Natural killer cell (primary cell): ENCODE measurements around the gene EDA2R. TPM values are rescaled to one million over a fixed set of nuclear protein-coding genes. Genes with fewer than 3 reads are reported as not detected.

Experiments
- ATAC-seq, 3 donors: fragments of 150-1000 bp in 2 of 3; fragments of 200-7000 bp in 1 of 3; cut with Tn5 transposase; 1 replicate in 1 of 3; 2 replicates in 2 of 3; pipeline ENCODE4 v1.10.0; 2021; ENCODE audit warnings: mild to moderate bottlenecking in 2 of 3, moderate library complexity in 2 of 3
- DNase-seq, 2 donors: peaks; one replicate each; pipeline versions ENCODE4 v3.0.0 to v3.0.0-alpha.2; 2013 to 2021; ENCODE audit warnings: mixed read lengths in 1 of 2
- H3K27ac ChIP-seq: one replicate; pipeline ENCODE4 v1.5.1; 2013; ENCODE audit warnings: mild to moderate bottlenecking, low read length
- H3K27me3 ChIP-seq: one replicate; pipeline ENCODE4 v1.6.1; 2013; ENCODE audit warnings: low read length; ENCODE audit not compliant: control insufficient read depth, insufficient read depth
- H3K36me3 ChIP-seq: one replicate; pipeline ENCODE4 v1.6.1; 2013; ENCODE audit warnings: low read length; ENCODE audit not compliant: control insufficient read depth, insufficient read depth
- H3K4me1 ChIP-seq: one replicate; pipeline ENCODE4 v1.6.1; 2013; ENCODE audit warnings: low read length; ENCODE audit not compliant: control insufficient read depth, insufficient read depth
- H3K4me3 ChIP-seq: one replicate; pipeline ENCODE4 v1.5.1; 2013; ENCODE audit warnings: low read length
- H3K9me3 ChIP-seq: one replicate; pipeline ENCODE4 v1.6.1; 2013; ENCODE audit warnings: low read length; ENCODE audit not compliant: control insufficient read depth, insufficient read depth
- H3K27ac Mint-ChIP-seq, 2 donors: one replicate each; pipeline ENCODE4 v1.8.0; 2022; ENCODE audit warnings: mild to moderate bottlenecking in 2 of 2, mixed read lengths in 2 of 2, moderate library complexity in 1 of 2
- H3K27me3 Mint-ChIP-seq, 2 donors: one replicate each; pipeline ENCODE4 v1.8.0; 2022; ENCODE audit warnings: low read depth in 2 of 2, mixed read lengths in 2 of 2
- H3K36me3 Mint-ChIP-seq: one replicate; pipeline ENCODE4 v1.8.0; 2022; ENCODE audit warnings: mixed read lengths
- H3K4me1 Mint-ChIP-seq, 2 donors: one replicate each; pipeline ENCODE4 v1.8.0; 2022; ENCODE audit warnings: mixed read lengths in 2 of 2
- H3K4me3 Mint-ChIP-seq: one replicate; pipeline ENCODE4 v1.8.0; 2022; ENCODE audit warnings: mild to moderate bottlenecking, moderate library complexity, mixed read lengths
- H3K9me3 Mint-ChIP-seq, 2 donors: one replicate each; pipeline ENCODE4 v1.8.0; 2022; ENCODE audit warnings: mixed read lengths in 2 of 2
- WGBS: methylation state at CpG from one replicate; pipeline ENCODE4 v1.1.7; 2013; ENCODE audit warnings: missing lambda C conversion rate; ENCODE audit not compliant: insufficient coverage; 5-methylcytosine and 5-hydroxymethylcytosine counted together
- intact Hi-C: fragments of 100-400 bp; cut with micrococcal nuclease; formaldehyde crosslinking; loops from one replicate; pipeline ENCODE4 v1.14.2; 2022
- total RNA-seq, 4 donors: library from RNA; stranded (reverse); fragments of 120-200 nt in 1 of 4; gene quantifications; one replicate each; pipeline versions ENCODE4 v1.2.3 to v1.2.4, GENCODE V29; 2013 to 2022
- TF ChIP-seq, protein P1 (sequence below): fragments of 200-600 bp; IDR thresholded peaks from one replicate; pipeline ENCODE4 v1.8.0; 2022; ENCODE audit warnings: antibody characterized with exemption

Gene EDA2R
- total RNA-seq, 3 donors from 2014 or later (not counting 1 experiment from before 2014, with no cell fraction given), result 0.07 to 0.43 (median 0.43) TPM

DNA sequence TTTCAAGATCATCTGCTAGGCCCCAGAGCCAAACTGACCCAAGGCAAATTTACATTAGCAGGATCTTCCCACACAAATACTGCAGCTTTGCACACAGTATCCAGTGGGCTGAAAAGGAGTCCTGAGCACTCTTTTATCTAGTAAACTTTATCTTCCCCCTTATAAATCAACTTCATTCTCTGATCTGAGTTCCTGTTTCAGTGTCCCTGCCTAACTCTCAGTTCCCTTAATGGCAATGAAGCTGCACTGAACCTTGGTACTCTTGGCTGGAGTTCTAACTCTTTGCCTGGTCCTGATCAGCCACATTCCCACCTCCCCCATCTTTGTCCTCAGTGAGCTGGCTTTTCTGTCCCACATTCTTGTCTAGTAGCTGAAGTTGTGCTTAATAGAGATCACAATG lies 37.4 kb downstream of the EDA2R start:
- H3K27me3 Mint-ChIP-seq, result peaks cover 0 to 5% of the 10 kb centered on the region in 2 donors
- peaks cover under 1% of the 10 kb centered on the region for H3K36me3 Mint-ChIP-seq
- intact Hi-C loops, result no loop called here
- Histone ChIP-seq H3K9me3 (no peaks in the 10 kb centered on the region), H3K36me3 (no peaks in the 10 kb centered on the region), H3K4me1 (no peaks in the 10 kb centered on the region), H3K27ac (no peak overlapping the region), H3K27me3 (no peaks in the 10 kb centered on the region), H3K4me3 (no peak overlapping the region)
- ATAC-seq, result no peak
- H3K4me1 Mint-ChIP-seq, result no peaks in the 10 kb centered on the region
- no peak overlapping the region for H3K4me3 Mint-ChIP-seq
- DNase-seq, result no peak
- TF ChIP-seq, protein P1, sequence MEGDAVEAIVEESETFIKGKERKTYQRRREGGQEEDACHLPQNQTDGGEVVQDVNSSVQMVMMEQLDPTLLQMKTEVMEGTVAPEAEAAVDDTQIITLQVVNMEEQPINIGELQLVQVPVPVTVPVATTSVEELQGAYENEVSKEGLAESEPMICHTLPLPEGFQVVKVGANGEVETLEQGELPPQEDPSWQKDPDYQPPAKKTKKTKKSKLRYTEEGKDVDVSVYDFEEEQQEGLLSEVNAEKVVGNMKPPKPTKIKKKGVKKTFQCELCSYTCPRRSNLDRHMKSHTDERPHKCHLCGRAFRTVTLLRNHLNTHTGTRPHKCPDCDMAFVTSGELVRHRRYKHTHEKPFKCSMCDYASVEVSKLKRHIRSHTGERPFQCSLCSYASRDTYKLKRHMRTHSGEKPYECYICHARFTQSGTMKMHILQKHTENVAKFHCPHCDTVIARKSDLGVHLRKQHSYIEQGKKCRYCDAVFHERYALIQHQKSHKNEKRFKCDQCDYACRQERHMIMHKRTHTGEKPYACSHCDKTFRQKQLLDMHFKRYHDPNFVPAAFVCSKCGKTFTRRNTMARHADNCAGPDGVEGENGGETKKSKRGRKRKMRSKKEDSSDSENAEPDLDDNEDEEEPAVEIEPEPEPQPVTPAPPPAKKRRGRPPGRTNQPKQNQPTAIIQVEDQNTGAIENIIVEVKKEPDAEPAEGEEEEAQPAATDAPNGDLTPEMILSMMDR, result no peak
- H3K27ac Mint-ChIP-seq, result no peak overlapping the region
- H3K9me3 Mint-ChIP-seq, result no peaks in the 10 kb centered on the region

DNA sequence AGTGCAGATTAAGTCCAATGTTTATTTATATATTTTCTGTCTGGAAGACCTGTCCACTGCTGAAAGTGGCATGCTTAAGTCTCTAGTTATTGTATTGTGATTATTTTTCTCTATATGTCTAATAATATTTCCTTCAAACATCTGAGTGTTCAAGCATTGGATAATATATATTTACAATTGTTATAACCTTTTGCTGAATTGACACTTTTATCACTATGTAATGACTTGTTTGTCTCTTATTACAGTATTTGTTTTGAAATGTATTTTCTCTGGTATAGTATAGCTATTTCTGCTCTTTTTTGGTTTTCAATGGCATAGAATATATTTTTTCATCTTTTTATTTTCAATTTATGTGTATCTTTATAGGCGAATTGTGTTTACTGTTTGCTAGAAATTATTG lies 59.7 kb downstream of the EDA2R start:
- ATAC-seq, result no peak
- H3K36me3 ChIP-seq, result no peaks in the 10 kb centered on the region

DNA sequence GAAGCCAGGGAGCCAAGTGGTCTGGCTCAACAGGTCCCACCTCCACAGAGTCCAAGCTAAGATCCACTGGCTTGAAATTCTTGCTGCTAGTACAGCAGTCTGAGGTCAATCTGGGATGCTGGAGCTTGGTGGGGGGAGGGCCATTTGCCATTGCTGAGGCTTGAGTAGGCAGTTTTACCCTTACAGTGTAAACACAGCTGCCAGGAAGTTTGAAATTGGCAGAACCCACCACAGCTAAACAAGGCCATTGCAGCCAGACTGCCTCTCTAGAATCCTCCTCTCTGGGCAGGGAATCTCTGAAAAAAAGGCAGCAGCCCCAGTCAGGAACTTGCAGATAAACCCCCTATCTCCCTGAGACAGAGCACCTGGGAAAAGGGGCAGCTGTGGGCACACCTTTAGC lies 84.9 kb downstream of the EDA2R start:
- H3K27ac Mint-ChIP-seq, result no peak overlapping the region
- no peaks in the 10 kb centered on the region for H3K36me3 ChIP-seq
- no peaks in the 10 kb centered on the region for H3K4me1 ChIP-seq
- H3K9me3 Mint-ChIP-seq, result peaks cover 0 to 8% of the 10 kb centered on the region in 2 donors
- no peaks in the 10 kb centered on the region for H3K9me3 ChIP-seq
- peaks cover 0 to 8% of the 10 kb centered on the region in 2 donors for H3K27me3 Mint-ChIP-seq
- no peak overlapping the region for H3K4me3 Mint-ChIP-seq
- DNase-seq (no peak), ATAC-seq (no peak)
- no peaks in the 10 kb centered on the region for H3K4me1 Mint-ChIP-seq
- TF ChIP-seq, protein P1, result no peak
- H3K27ac ChIP-seq, result no peak overlapping the region
- H3K27me3 ChIP-seq, result no peaks in the 10 kb centered on the region
- intact Hi-C loops, result no loop called here
- H3K36me3 Mint-ChIP-seq, result no peaks in the 10 kb centered on the region
- H3K4me3 ChIP-seq, result no peak overlapping the region

More for the DNA sequence above, 59.7 kb downstream of the EDA2R start:
- H3K36me3 Mint-ChIP-seq, result no peaks in the 10 kb centered on the region
- no peaks in the 10 kb centered on the region for H3K4me1 Mint-ChIP-seq
- no peaks in the 10 kb centered on the region for H3K27me3 ChIP-seq
- DNase-seq, result no peak
- intact Hi-C loops, result no loop called here
- no peak overlapping the region for H3K27ac Mint-ChIP-seq
- H3K27ac ChIP-seq, result no peak overlapping the region
- H3K4me3 Mint-ChIP-seq, result no peak overlapping the region
- H3K27me3 Mint-ChIP-seq, result peaks cover 0 to 18% of the 10 kb centered on the region in 2 donors
- H3K4me3 ChIP-seq, result no peak overlapping the region
- peaks cover 5 to 8% of the 10 kb centered on the region in 2 donors for H3K9me3 Mint-ChIP-seq
- no CpG with 5 or more reads among the region's 1 CpG for WGBS
- H3K9me3 ChIP-seq, result no peaks in the 10 kb centered on the region
- TF ChIP-seq, protein P1, result no peak
- H3K4me1 ChIP-seq, result no peaks in the 10 kb centered on the region

DNA sequence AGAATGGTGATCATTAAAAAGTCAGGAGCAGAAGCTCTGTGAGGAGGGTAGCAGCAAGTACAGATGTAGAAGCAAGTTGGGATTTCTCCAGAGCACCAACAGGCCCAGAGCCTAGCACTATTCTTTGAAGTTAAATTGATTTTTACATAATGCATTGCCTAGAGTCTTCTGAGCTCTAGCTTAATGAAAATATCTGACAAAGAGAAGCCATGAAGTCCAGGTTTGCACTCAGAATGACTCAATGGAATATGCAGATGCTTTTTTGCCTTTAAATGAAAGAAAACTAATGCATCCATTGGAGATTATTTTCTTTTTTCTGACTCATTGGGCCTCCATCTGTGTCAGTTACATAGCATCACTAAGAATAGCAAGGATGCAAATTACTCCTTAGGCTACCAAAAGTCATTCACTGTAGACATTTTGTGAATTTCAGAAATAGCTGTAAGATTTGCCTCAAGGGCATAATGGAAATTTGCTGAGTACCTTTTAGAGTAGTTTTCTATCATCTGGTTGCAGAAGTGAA lies 91.0 kb downstream of the EDA2R start:
- H3K27ac Mint-ChIP-seq, result no peak overlapping the region
- H3K4me3 Mint-ChIP-seq, result no peak overlapping the region
- Histone ChIP-seq H3K27me3 (no peaks in the 10 kb centered on the region), H3K4me1 (no peaks in the 10 kb centered on the region), H3K9me3 (no peaks in the 10 kb centered on the region), H3K4me3 (no peak overlapping the region), H3K36me3 (no peaks in the 10 kb centered on the region), H3K27ac (no peak overlapping the region)
- H3K4me1 Mint-ChIP-seq, result no peaks in the 10 kb centered on the region
- intact Hi-C loops, result no loop called here
- H3K27me3 Mint-ChIP-seq, result no peaks in the 10 kb centered on the region
- no peaks in the 10 kb centered on the region for H3K36me3 Mint-ChIP-seq
- DNase-seq (no peak), ATAC-seq (no peak)
- no peaks in the 10 kb centered on the region for H3K9me3 Mint-ChIP-seq
- TF ChIP-seq, protein P1, result no peak
